GDM1 (cell line): ENCODE measurements around the gene DCTN4.

Experiments
- DNase-seq: peaks from one replicate; lab custom pipeline; 2025; lab: John Stamatoyannopoulos, UW

DCTN4 gene

DNA sequence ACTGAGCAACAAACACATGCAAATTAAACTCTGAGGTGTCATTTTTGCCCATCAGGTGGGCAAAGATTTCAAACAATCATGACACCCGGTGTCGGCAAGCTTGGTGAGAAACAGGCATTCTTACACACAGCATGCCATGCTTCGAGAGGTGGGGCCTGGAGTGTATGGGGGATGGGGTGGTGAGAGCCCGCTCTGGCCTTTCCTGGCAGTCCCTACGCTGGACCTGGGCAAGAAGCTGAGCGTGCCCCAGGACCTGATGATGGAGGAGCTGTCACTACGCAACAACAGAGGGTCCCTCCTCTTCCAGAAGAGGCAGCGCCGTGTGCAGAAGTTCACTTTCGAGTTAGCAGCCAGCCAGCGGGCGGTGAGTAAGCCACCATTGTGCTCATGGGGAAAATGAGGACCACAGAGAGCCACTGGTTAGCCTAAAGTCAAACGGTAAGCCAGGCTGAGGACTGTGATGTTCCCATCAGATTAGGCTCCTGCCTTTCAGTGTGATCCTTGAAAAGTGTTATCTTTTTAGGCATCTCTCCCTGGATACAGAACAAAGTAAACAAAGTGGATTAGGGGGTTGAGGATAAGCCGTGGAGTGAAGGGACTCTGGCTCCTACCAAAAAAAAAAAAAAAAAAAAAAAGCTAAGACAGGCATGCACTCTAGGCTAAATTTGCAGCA is 88.4 kb downstream of the DCTN4 start:
- DNase-seq, result no peak

DNA sequence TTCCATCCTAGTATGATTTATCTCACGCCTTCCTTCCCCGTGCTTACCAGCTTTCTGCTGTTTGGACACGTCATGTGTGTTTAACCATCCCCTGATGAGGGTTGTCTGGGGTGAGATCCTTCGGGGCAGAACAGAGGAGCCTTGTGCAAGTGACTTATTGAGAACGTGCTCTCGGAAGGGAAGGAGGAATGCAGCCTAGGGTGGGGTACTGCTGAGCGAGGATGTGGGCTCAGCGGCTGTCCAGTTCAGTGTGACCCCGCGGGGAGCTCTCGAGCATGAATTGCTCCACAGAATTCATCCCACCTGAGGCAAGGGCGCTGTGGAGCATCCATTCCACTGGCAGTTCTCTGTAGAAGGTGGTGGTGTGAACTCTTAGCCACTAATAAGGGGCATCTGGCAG is 93.8 kb downstream of the DCTN4 start:
- no peak for DNase-seq

DNA sequence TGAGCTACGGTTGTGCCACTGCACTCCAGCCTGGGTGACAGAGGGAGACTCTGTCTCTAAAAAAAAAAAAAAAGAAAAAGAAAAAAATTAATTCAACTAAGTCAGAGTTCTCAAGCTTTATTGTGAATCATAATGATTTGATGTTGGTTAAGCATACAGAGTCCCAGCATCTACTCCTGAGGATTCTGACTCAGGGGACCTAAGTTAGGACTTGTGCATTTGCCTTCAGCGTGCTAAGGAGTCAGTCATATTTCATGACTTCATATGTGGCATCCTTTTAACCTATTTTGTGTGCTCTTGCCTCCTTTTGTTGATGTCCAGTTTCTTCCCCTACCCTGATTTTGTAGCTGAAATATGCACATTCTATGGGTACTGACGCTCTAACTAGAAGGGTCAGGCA is 94.9 kb downstream of the DCTN4 start:
- DNase-seq, result no peak

DNA sequence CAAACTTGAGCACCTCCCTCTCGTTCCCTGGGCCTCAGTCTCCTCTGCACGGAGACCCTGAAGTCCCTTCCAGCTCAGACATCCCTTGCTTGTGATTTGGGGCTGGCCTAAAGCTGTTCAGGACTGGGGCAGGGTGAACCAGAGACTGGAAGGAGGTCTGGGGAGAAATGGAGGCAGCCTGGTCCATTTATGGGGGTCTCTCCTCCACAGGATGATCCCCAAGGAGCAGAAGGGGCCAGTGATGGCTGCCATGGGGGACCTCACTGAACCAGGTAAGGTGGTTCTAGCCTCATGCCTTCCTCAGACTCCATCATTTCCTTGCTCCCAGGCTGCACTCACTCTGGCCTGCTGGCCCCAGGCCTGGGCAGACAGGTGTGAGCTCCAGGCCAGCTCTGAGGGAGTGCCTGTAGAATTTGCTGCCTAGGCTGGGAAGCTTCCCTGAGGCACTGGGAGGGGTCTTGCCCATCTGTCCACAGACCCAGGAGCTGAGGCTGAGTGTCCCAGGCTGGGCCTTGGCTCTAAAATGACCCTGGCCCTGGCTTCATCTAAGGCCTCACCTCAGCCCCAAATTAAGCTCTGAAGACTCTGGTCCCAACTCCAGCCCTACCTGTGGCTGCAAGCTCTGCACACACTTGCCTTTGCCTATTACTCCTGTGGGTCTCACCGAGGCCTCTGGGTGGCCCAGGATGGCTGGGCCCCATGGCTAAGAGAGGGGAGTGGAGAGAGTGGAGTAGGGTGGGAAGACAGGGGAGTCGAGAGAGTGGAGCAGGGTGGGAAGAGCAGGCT is 95.9 kb downstream of the DCTN4 start:
- no peak for DNase-seq

DNA sequence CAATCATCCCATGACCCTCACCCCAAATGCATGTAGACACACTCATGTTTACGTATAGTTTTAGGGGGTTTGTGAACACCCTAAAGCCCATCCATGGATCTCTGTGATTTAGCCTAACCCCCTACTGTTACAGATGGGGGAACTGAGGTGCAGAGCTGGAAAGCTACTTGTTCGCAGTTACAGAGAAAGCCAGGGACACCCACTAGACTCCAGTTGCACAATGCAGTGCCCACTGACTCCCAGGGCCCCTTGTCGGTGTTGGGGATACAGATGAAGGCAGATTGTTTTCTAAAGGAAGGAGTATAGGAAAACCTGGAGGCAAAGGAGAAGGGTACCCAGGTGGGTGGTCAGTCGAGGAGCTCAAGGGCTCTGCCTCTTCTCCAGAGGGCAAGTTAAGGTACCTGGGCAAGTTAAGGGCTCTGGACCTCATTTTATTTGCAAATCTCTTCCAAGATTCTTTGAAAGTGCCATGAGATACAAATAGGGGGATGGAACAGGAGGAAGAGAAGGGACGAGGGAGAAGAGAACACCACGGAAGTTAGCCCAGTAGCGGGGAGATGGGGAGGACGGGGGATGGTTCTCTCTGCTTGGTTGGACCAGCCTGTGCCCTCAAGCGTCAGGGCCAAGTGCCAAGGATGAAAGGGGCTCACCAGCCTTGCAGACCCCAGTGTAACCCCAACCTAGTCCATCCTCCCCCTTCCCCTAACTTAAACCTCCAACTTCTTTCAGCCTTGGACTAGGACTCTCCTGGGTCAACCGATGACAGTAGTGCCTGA is 96.8 kb downstream of the DCTN4 start:
- DNase-seq, result no peak

DNA sequence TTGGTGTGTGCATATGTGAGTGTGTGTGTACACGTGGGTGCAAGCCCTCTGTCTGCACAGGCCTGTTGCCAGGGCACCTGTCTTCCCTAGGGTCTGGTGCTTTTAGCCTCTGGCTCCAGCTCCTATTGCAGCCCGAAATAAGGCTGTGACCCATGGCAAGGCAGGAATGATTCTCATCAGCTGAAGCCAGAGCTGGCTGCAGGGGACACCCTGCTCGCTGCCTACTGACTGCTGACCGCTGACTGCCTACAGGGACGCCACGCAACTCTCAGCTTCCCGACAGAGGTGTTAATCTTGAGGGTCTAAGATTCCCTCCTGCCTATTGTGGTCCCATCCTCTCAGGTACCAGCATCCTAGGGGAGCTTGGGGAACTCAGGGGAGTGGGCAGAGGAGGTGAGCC is 97.7 kb downstream of the DCTN4 start, which contains the start of gene MYOZ3:
MYOZ3 (plus strand) TSS at position 166 of the 400 bp plus-strand sequence. CDS start 1,691 bp downstream, outside the sequence.
- DNase-seq, result no peak

DNA sequence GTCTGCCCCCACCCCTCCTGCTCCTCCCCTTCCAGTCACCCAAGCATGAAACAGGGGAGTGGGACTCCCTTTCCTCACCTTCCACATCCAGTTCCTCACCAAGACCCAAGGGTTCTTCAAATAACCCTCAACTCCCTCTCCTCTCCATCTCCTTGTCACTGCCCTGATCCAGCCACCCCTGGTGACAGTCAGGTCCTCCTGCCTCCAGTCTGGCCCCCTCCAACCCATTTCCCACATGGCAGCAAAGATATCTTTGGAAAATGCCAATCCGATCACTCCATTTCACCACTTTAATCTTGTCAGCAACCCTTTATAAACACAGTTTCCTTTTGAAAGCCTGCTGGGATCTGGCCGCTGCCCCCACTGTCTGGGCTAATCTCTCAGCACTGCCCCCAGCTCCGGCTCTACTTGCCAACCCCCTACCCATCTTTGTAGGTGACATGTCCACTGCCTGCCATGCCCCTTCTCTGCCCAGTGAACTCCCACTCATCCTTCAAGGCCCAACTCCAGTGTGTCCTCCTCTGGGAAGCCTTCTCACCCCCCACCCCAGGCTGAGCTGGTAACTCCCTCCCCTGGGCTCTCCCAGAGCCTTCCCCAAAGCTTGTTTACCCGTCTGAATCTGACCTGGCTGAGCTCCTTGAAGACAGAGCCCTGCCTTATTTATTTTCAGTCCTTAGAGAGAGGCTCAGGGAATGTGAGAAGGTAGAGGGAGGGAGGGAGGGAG is 98.5 kb downstream of the DCTN4 start:
- DNase-seq, result no peak

DNA sequence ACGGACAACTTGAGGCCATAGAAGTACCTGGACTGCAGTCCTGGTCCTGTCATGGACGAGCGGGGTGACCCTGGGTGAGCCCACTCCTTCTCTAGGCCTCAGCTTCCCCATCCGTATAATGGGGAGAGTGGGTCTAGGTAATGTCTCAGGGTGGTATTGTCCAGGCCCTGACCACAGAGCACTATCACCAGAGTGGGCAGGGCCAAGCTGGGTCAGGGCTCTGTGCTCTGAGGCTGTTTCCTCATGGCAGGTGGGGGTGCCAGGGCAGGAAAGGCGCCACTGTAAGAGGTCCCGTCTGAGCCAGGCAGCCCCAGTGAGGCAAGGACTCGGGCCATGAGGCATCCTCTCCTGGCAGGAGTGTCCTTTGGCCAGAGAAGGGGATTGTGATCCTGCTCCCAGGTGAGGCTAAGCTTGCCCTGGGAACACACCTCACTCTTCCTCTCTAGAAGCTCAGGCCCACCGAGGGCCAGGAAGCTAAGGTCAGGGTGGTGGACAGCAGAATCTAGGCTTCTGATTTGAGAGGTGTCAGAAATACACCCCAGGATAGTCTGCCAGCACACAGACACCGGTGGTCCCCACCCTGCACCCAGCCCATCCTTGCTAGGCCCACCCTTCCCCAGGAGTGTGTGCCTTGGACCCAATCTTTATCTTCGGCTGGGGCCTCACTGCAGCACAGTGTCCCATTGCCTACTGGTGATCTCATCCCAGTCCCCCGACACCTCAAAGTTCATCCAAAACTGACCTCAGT is 99.3 kb downstream of the DCTN4 start:
- DNase-seq, result no peak

DNA sequence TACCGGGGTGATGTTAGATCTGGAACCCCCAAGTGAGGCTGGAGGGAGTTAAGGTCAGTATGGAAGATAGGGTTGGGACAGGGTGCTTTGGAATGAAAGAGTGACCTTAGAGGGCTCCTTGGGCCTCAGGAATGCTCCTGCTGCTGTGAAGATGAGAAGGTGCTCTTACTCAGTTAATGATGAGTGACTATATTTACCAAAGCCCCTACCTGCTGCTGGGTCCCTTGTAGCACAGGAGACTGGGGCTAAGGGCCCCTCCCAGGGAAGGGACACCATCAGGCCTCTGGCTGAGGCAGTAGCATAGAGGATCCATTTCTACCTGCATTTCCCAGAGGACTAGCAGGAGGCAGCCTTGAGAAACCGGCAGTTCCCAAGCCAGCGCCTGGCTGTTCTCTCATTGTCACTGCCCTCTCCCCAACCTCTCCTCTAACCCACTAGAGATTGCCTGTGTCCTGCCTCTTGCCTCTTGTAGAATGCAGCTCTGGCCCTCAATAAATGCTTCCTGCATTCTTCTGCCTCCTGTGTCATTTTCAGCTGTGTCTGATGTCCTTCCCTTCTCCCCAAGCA is 100.0 kb downstream of the DCTN4 start:
- no peak for DNase-seq
